ENCODE results near the gene TBC1D21. TPM values are rescaled to one million over a fixed set of nuclear protein-coding genes. Genes with fewer than 3 reads are reported as not detected.

The TBC1D21 gene
- total RNA-seq, 1 experiment from 2014 or later = not detected

DNA sequence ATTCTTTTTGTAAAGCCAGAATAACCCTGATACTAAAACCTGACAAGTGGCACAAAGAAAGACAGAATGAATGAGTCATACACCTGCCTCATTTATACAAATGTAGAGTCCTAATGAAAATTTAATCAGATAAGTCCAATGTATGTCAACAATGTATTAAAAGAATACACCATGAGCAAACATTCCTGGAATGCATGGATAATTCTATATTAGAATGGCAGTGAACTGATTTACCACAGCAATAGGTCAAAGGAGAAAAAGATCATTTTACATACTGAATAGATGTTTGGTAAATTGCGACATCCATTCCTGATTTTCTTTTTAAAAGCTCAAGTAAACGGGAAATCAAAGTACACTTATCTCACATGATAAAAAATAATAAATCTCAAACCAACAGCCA, 41.7 kb downstream of the TBC1D21 start:
- H3K27ac ChIP-seq = peak overlapping the region; percentile 36; the same call in 1 of the 2 replicates
- peaks cover 25% of the 10 kb centered on the region for H3F3A ChIP-seq (ENCODE audit: insufficient read depth, low read depth)
- POLR2A ChIA-PET (ENCODE audit: unreplicated experiment) = interaction anchor here (0.6 to 0.9 kb wide), 3 partner anchors 11 to 79 kb away, joined by 4 to 10 read pairs (median 4); partner anchors contain the start of genes LOXL1 and PML
- CTCF ChIA-PET = interaction anchor here (0.5 to 0.8 kb wide), 2 partner anchors 13 to 58 kb away, joined by 4 to 6 read pairs; no protein-coding TSS in a partner anchor
- no peaks in the 10 kb centered on the region for H3K27me3 ChIP-seq (ENCODE audit: insufficient read depth, low read depth)
- H3K4me3 ChIP-seq = no peak overlapping the region
- intact Hi-C loops (cut with micrococcal nuclease; ENCODE audit: unreplicated experiment) = loop anchor here (5.0 kb wide), 1 partner anchor 283 kb away; the partner anchor contains the start of gene NPTN
- H3K9me2 ChIP-seq (ENCODE audit: insufficient read depth) = no peaks in the 10 kb centered on the region
- peak overlapping the region; percentile 61 for H3K4me2 ChIP-seq
- H3K4me1 ChIP-seq (replicated peaks; ENCODE audit: insufficient read depth) = peaks cover 24% of the 10 kb centered on the region
- BruUV-seq (replicated peaks) = no TSS peak
- H3K36me3 ChIP-seq (ENCODE audit: low read depth) = 0 out of 2 replicates have a peak, but pooled peaks cover 4% of the 10 kb centered on the region
- TF ChIP-seq, protein P1, sequence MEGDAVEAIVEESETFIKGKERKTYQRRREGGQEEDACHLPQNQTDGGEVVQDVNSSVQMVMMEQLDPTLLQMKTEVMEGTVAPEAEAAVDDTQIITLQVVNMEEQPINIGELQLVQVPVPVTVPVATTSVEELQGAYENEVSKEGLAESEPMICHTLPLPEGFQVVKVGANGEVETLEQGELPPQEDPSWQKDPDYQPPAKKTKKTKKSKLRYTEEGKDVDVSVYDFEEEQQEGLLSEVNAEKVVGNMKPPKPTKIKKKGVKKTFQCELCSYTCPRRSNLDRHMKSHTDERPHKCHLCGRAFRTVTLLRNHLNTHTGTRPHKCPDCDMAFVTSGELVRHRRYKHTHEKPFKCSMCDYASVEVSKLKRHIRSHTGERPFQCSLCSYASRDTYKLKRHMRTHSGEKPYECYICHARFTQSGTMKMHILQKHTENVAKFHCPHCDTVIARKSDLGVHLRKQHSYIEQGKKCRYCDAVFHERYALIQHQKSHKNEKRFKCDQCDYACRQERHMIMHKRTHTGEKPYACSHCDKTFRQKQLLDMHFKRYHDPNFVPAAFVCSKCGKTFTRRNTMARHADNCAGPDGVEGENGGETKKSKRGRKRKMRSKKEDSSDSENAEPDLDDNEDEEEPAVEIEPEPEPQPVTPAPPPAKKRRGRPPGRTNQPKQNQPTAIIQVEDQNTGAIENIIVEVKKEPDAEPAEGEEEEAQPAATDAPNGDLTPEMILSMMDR (conservative IDR thresholded peaks at IDR 0.05) = no peak
- TF ChIP-seq EZH2 (IDR thresholded peaks at IDR 0.05; ENCODE audit: low read depth) = no peak
- H4K20me1 ChIP-seq (ENCODE audit: insufficient read depth) = no peaks in the 10 kb centered on the region
- DNase-seq = peak in 1 of 2 experiments; percentile 96
- peaks cover 7% of the 10 kb centered on the region for H3K9me3 ChIP-seq (ENCODE audit: insufficient read depth, low read depth)
- H3K79me2 ChIP-seq (ENCODE audit: low read depth) = no peaks in the 10 kb centered on the region
- no peak overlapping the region for H2AFZ ChIP-seq

DNA sequence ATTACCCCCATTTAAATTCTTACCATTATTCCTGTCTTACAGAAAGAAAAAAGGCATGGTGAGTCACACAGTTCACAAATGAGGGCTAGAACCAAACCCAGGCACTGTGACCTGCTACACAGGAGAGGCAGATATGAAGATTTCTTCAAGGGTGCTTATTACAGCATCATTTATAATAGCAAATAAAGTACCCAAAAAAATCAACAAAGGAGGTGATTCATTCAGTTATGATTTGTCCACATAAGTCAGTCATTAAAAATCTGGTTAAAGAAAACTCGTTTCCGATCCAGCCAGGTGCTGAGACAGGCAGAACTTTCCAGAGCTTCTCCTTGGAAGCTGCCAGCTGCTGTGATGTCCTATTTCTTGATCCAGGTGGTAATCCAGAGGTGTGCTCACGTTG, 45.4 kb downstream of the TBC1D21 start:
- ChIA-PET CTCF (no interaction called here), POLR2A (ENCODE audit: unreplicated experiment) (no interaction called here)
- Histone ChIP-seq H3K4me2 (no peak overlapping the region), H4K20me1 (ENCODE audit: insufficient read depth) (no peaks in the 10 kb centered on the region), H3K79me2 (ENCODE audit: low read depth) (no peaks in the 10 kb centered on the region), H3K36me3 (ENCODE audit: low read depth) (0 out of 2 replicates have a peak, but pooled peaks cover 4% of the 10 kb centered on the region), H3K9me2 (ENCODE audit: insufficient read depth) (no peaks in the 10 kb centered on the region), H2AFZ (no peak overlapping the region), H3K27ac (no peak overlapping the region), H3K4me1 (replicated peaks; ENCODE audit: insufficient read depth) (peaks cover 35% of the 10 kb centered on the region), H3F3A (ENCODE audit: insufficient read depth, low read depth) (peaks cover 28% of the 10 kb centered on the region), H3K9me3 (ENCODE audit: insufficient read depth, low read depth) (peaks cover 7% of the 10 kb centered on the region), H3K27me3 (ENCODE audit: insufficient read depth, low read depth) (no peaks in the 10 kb centered on the region), H3K4me3 (no peak overlapping the region)
- intact Hi-C loops (cut with micrococcal nuclease; ENCODE audit: unreplicated experiment) = loop anchor here (5.0 kb wide), 1 partner anchor 286 kb away; the partner anchor contains the start of gene NPTN
- no TSS peak for BruUV-seq (replicated peaks)
- DNase-seq = no peak
- no peak for TF ChIP-seq EZH2 (IDR thresholded peaks at IDR 0.05; ENCODE audit: low read depth)
- TF ChIP-seq, protein P1 (conservative IDR thresholded peaks at IDR 0.05) = no peak

- no peak for TF ChIP-seq EZH2 (IDR thresholded peaks at IDR 0.05; ENCODE audit: low read depth)
- TF ChIP-seq, protein P1 (conservative IDR thresholded peaks at IDR 0.05) = no peak
- CTCF ChIA-PET = no interaction called here
- Histone ChIP-seq H3K9me3 (ENCODE audit: insufficient read depth, low read depth) (peaks cover 7% of the 10 kb centered on the region), H3K79me2 (ENCODE audit: low read depth) (no peaks in the 10 kb centered on the region), H3K4me1 (replicated peaks; ENCODE audit: insufficient read depth) (peaks cover 36% of the 10 kb centered on the region), H3K9me2 (ENCODE audit: insufficient read depth) (no peaks in the 10 kb centered on the region), H3K27me3 (ENCODE audit: insufficient read depth, low read depth) (no peaks in the 10 kb centered on the region), H3K4me3 (no peak overlapping the region), H4K20me1 (ENCODE audit: insufficient read depth) (no peaks in the 10 kb centered on the region), H3K27ac (no peak overlapping the region), H3K4me2 (no peak overlapping the region), H3F3A (ENCODE audit: insufficient read depth, low read depth) (peaks cover 30% of the 10 kb centered on the region), H3K36me3 (ENCODE audit: low read depth) (0 out of 2 replicates have a peak, but pooled peaks cover 4% of the 10 kb centered on the region), H2AFZ (no peak overlapping the region)
- DNase-seq = no peak
- POLR2A ChIA-PET (ENCODE audit: unreplicated experiment) = no interaction called here
- intact Hi-C loops (cut with micrococcal nuclease; ENCODE audit: unreplicated experiment) = loop anchor here (5.0 kb wide), 1 partner anchor 287 kb away; the partner anchor contains the start of gene NPTN
- no TSS peak for BruUV-seq (replicated peaks)
Measured at GRCh38 chr15:73919706-73920105, 46.3 kb downstream of the TBC1D21 start.

All from PC-9 (cell line).